ENCODE results near the gene BOLA2B. TPM values are rescaled to one million over a fixed set of nuclear protein-coding genes. Genes with fewer than 3 reads are reported as not detected.

The BOLA2B gene
- total RNA-seq, result 5.3 TPM

GRCh38 chr16:30193615-30194014 lies at the start of gene BOLA2B, which contains the start of gene SLX1A:
TSS of gene BOLA2B (minus strand) at chr16:30193666. CDS start at chr16:30193595, 71 bp downstream.
TSS of gene SLX1A (plus strand) at chr16:30193875. CDS start at chr16:30194085, 210 bp downstream.

GRCh38 chr16:30199049-30199448 lies 5.6 kb upstream of the BOLA2B start, which contains the start of gene SULT1A3:
TSS of gene SULT1A3 (plus strand) at chr16:30199255. CDS start at chr16:30200729, 1,474 bp downstream.

GRCh38 chr16:30183233-30184095 lies 10.0 kb downstream of the BOLA2B start, which contains the start of gene CORO1A:
TSS of gene CORO1A (plus strand) at chr16:30183602. CDS start at chr16:30185210, 1,608 bp downstream.

Small RNAs within 50 kb of the gene (small RNA-seq; reads per million reads assigned to genes)
- not detected for gene AC106782.4

Other genes with a start within 250 kb of the BOLA2B start
- 35.1 TPM for gene TMEM219, start 231.6 kb downstream of the BOLA2B start, total RNA-seq
- gene TAOK2, start 219.8 kb downstream of the BOLA2B start, total RNA-seq, result 71.3 TPM
- gene HIRIP3, start 198.0 kb downstream of the BOLA2B start, total RNA-seq, result 12.0 TPM
- gene INO80E, start 197.4 kb downstream of the BOLA2B start, total RNA-seq, result 27.7 TPM
- gene DOC2A, start 182.6 kb downstream of the BOLA2B start, total RNA-seq, result 12.5 TPM
- gene C16orf92, start 170.5 kb downstream of the BOLA2B start, total RNA-seq, result not detected
- gene TLCD3B, start 162.4 kb downstream of the BOLA2B start, total RNA-seq, result 24.7 TPM
- 186 TPM for gene ALDOA, start 127.9 kb downstream of the BOLA2B start, total RNA-seq
- gene PPP4C, start 117.7 kb downstream of the BOLA2B start, total RNA-seq, result 84.9 TPM
- 0.23 TPM for gene TBX6, start 101.7 kb downstream of the BOLA2B start, total RNA-seq
- 21.2 TPM for gene YPEL3, start 97.5 kb downstream of the BOLA2B start, total RNA-seq
- gene GDPD3, start 80.1 kb downstream of the BOLA2B start, total RNA-seq, result 0.46 TPM
- gene MAPK3, start 70.4 kb downstream of the BOLA2B start, total RNA-seq, result 28.6 TPM
- 20.1 TPM for gene CORO1A, start 10.1 kb downstream of the BOLA2B start, total RNA-seq
- 10.8 TPM for gene SLX1A, start 209 bp upstream of the BOLA2B start, total RNA-seq
- 1.6 TPM for gene SULT1A3, start 5.6 kb upstream of the BOLA2B start, total RNA-seq
- gene NPIPB13, start 54.8 kb upstream of the BOLA2B start, total RNA-seq, result 2.5 TPM
- 39.9 TPM for gene CD2BP2, start 161.6 kb upstream of the BOLA2B start, total RNA-seq
- 27.0 TPM for gene TBC1D10B, start 176.8 kb upstream of the BOLA2B start, total RNA-seq
- not detected for gene MYL11, start 181.1 kb upstream of the BOLA2B start, total RNA-seq
- 1.2 TPM for gene SEPTIN1, start 188.9 kb upstream of the BOLA2B start, total RNA-seq
- 29.3 TPM for gene ZNF48, start 201.8 kb upstream of the BOLA2B start, total RNA-seq
- gene ZNF771, start 213.9 kb upstream of the BOLA2B start, total RNA-seq, result 10.4 TPM
- 25.4 TPM for gene DCTPP1, start 236.4 kb upstream of the BOLA2B start, total RNA-seq